Stimulated activated naive CD8-positive, alpha-beta T cell treated with anti-CD3 and anti-CD28 coated beads, Interleukin-15, Interleukin-2, amounts not matched to agents 100 U/mL and 50 U/mL, for 24 hours (primary cell): ENCODE measurements around the gene GPR84.
A peak's percentile ranks its signal among the peaks of the same experiment; 100 is the strongest.

Source experiments
- ATAC-seq: fragments of 150-1000 bp; cut with Tn5 transposase; one replicate; pipeline ENCODE4 v1.10.0; 2021
- DNase-seq: peaks from one replicate; pipeline ENCODE4 v3.0.0; 2021

The GPR84 gene

DNA sequence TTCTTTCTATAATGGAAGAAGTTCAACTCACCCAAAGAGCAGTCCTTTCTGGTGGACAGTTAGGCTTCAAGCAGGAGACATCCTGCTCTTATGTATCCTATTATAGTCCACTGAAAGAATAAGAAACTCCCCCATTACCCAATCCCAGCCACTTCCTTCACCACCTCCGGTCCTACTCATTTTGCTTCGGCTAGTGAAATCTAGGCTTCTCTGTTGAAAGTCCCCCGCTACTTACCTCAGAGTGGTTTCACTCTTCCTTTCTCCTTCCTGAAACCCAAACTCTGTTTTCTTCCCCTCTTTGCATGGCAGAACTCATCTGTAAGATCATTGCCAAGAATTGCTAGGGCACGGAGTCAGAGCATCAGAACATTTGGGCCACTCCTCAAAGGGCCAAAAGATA, at the start of gene GPR84:
TSS of gene GPR84 (minus strand) at position 74 of the 400 bp plus-strand sequence. CDS start 635 bp downstream, outside the sequence.
- DNase-seq (no peak), ATAC-seq (peak; percentile 46)

DNA sequence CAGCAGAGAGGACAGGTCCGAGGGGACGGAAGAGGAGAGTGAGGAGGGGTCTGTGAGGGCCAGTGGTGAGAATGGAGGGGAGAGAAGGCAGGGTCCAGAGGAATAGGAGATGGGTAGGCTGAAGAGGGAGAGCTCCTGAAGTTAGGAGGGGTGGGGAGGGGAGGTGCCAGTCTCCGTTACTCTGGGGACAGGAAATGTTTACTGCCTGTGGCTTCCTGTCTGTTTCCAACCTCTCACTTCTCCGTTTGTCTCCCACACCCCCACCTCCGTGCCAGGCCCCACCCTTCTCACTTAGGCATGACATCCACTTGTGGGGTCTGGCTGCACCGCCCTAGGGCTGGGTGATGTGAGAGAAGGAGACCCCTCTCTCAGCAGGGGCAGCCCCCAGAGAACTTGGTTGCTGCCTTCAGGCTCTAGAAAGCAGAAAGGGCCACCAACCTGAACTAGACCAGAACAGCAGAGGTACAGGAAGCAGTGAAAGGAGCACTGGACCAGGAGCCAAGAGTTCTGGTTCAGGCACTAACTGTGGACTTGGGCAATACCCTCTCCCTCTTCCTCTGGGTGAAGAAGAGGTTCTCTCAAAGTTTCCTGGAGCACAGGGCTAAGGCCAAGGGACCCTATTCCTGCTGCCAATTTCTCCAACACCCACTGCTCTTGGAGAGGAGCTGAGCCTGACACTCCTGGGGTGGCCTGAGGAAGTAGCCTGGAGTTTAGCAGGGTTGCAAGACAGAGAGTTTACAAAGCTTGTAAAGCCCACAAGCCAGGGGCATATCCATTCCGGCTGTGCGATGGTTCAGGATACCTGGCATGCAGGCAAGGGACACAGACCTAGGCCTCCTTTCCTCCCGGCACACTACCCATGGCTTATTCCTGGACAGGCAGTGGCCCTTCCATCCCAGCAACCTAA, 49.3 kb upstream of the GPR84 start:
- ATAC-seq, result peak; percentile 69

DNA sequence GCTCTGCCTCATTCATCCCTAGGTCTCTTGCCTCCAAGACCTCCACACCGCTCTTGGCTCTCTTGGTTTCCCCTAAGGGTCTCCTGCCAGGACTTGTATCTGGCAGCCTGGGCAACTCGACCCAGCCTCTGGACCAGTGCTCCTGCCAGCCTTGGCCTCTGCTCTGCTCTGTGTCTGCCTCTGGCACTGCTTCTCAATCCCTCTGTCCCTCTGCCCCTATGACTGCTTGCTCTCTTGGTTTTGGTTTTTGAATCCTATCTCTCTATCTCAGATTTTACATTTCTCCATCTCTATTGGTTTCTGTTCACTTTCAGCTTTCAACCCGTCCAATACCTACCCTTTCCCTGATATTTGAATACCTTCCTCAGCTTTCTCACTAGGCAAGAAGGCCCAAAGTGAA, 48.5 kb upstream of the GPR84 start:
- no peak for ATAC-seq
- no peak for DNase-seq

More for the DNA sequence above, 49.3 kb upstream of the GPR84 start:
- peak; percentile 76 for DNase-seq

DNA sequence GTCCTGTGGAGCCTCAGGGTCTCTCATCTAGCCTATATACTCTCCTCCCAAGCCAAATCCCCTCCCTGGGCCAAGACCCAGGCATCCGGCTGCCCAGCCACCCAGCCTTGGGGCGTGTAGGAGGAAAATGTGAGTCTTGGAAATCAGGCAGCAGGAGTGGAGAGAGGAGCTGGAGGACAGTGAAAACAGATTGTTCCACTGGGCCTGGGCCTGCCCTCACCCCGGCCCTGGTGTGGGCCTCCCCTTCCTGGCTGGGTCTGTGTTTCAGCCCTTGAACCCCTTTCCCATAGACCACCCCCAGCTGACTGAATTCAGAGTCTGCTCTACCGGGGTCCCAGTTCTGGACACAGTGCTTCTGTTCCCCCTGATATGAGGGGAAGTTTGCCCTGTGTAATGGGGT, 48.1 kb upstream of the GPR84 start:
- no peak for ATAC-seq
- DNase-seq, result no peak

DNA sequence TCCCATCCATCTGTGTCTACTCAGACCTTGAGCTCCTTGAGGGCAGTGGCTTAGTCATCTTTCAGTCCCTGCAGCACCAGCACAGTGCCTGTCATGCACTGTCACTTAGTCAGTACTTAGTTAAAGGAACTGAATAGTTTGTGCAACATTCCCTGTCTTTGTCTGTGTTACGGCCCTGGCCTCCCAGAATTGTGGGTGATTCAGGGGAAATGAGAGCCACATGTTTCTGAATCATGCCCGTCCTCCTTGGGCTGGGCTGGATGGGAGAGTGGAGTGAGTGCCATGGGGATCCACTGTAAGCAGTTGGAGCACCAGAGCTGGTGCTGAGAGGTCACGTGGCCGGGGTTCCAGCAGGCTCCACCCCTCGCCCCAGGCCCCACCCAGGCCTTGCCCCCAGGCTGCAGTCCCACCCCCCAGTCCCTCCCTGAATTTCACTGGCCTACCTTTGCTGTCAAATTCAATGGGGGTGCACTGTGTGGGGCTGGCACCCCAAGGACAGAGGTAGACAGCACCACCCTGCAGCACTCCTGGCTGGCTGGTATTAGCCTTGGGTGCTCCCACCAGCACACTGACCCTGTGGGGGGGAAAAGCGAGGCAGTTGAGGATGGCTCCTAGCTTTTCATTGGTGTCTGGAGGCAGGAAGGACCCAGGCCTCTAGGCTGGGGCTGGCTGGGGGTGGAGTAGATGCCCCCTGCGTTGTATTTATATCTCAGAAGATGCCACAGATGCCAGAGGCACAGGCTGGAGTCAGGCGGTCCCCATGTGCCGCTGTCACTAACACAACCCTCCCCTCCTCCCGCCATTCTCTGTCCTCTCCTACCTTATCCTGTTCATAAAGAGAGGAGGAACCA, 47.3 kb upstream of the GPR84 start:
- peak; percentile 70 for ATAC-seq
- peak; percentile 72 for DNase-seq

DNA sequence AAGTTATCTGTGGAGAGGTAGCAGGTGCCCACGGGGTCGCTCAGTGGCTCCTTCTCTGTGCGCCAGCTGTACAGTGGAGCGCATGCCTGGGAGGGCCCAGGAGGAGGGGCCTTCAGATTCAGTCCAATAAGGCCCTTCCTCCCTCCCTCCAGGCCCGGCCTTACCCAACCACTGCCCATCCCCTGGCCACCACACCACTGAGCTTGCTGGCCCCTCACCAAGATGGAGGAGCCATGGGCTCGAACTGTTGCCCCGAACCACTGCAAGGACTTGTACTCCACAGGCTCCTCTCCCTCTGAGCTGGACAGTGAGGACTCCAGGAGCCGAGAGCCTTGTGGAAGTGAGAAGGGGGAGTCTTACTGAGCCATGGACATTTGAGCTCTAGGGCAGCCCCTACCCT, 45.0 kb upstream of the GPR84 start:
- no peak for ATAC-seq
- no peak for DNase-seq

DNA sequence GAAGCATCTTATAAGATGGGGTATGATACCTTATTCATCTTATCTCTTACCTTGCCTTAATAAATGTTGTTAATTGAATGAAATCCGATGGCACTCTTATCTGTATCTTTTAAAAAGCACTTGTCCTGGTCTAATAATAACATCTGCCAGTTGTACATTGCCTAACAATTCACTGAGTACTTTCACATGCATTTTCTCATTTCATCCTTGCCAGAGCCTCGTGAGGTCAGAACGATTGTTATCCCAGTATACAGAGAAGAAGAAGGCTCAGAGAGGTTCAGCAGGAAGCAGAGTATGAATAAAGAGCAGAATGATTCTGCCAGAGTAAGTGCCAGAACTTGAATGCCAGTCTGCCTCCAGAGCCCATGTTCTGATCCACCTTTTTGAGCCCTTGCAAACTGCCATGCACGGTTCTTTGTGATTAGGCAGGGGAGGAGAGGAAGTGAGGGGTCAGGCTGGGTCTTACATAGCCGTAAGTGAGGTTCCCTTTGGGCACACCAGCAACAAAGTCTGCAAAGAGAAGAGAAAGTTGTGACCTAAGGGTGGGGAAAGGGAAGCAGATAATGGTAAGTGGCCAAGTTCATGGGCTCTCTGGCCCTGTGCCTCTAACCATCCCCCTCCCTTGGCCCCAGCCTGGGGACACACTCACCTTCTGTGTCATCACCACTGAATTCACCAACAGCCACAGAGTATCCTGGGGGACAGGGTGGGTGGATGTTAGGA, 43.1 kb upstream of the GPR84 start:
- no peak for ATAC-seq
- DNase-seq, result no peak

DNA sequence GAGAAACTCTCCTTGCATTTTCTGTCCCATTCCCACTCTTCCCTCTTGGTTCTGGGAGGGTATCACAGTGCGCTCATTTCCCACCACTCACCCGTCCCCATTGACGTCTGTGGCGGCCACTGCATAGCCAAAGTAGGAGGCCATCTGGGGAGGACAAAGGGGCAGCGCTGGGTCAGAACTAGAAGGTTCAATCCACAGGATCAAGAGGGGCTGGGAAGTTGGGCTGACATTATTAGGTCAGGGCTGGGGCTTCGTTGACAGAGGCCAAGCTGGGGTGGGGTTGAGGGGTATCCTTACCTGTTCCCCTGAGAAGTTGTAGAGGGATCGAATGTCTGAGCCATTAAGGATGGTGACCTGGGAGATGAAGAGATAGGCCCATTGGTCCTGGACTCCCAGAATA, 41.3 kb upstream of the GPR84 start:
- no peak for DNase-seq
- no peak for ATAC-seq

DNA sequence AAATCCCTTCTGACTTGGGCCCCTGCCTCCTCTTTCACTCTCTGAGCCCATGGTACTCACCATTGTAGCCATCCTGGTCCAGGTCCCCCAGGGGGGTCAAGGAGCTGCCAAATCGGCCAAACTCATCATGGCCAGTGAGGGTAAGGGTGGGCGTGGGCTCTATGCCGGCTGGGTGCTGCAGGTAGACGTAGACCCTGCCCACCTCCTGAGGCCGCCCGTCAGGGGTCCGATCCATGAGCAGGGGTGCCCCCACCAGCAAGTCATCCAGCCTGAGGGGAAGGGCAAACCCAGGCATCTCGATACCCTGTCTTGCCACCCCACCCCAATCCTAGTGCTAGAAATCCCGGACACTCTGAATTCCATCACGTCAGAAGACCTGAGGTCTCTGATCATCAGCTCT, 40.8 kb upstream of the GPR84 start:
- DNase-seq (no peak), ATAC-seq (no peak)

DNA sequence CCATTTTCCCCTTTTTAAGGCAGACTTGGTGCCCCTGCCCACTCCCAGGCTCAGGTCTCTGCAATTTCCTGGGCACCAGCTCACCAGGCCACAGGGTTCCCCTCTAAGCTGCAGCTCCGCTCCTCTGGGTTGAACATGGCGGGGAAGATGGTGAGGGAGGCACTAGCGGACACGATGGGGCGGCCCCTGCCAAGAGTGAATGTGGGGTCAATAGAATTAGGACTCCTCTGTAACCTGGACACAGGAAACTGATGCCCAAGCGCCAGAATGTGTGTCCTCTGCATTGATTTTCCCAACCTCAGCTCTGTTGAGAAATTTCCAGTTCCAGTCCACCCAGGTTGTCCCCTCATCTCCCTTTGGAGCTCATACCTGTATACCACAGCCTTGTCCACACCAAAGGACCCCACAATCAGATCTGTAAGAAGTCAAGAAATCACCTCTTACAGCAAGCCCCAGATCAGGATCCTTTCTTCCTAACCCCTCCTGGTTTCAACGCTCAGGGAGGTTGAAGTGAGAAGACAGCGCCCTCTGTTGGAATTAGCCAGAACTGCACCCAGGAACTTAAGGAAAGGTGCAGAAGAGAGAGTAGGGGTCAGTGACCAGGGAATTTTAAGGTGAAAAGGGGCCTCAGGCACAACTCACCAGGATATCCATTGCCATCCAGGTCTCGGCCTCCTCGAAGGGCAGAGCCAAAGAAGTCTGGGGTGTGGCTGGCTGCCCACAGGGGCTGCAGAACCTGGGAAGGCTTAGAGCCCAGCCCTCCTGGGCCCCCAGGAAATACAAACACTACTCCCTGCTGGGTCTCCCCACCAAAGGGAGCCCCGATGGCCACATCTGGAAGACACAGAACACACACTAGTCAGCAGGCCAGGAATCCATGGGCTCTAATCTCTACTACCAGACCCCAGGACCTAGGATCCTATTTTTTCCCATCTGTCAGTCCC, 40.0 kb upstream of the GPR84 start:
- ATAC-seq, result no peak

DNA sequence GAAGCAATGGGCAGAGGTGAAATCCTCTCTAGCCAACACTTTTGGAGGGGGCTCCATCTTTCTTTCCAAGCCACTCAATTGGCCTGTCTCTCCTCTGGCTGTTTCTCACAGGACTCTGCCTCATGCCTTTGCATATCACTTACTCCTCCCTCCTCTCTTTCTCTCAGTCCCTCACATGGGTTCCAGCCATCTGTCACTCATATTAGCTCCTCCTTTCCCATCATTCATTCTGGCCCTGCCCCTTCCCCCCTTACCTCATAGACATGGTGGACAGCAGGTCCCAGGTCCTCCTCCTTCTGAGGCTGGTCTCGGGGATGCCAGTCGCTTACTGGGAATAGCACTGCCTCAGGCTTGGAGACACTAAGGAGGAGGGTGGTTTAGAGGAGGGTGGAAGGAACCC, 36.8 kb upstream of the GPR84 start:
- ATAC-seq, result no peak

More for the DNA sequence above, 40.0 kb upstream of the GPR84 start:
- DNase-seq, result peak; percentile 71

DNA sequence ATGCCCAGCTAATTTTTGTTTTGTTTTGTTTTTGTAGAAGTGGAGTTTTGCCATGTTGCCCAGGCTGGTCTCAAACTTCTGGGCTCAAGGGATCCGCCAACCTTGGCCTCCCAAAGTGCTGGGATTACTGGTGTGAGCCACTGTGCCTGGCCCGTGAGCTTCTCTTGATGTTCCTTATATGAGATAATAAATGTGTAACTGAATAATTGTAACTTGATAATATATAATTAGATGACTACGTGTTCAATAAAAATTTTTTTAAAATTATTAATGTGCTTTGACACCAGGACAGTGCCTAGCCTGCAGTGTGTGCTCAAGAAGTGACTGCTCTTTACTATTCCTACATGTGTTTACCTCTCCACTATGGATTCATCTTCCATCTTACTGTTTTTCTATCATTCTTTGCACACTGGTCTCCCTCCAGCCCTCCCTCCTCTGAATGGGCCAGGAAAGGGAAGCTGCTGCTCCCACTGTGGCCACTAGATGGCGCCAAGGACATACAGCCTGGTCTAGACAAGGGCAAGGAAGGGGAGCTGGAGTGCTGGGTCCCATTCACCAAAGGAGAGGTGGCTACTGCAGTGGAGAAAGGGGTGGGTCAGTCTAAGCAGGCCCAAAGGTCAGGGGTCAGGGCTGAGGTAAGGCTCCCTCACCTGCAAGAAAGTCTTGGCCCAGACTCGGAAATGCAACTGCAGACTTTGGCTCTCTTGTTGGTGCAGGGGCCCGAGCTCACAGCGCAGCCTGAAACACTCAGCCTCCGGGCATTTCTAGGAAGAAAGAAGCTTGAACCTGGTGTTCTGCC, 34.9 kb upstream of the GPR84 start:
- peak; percentile 87 for ATAC-seq
- DNase-seq, result peak; percentile 87

More for the DNA sequence above, 36.8 kb upstream of the GPR84 start:
- no peak for DNase-seq

DNA sequence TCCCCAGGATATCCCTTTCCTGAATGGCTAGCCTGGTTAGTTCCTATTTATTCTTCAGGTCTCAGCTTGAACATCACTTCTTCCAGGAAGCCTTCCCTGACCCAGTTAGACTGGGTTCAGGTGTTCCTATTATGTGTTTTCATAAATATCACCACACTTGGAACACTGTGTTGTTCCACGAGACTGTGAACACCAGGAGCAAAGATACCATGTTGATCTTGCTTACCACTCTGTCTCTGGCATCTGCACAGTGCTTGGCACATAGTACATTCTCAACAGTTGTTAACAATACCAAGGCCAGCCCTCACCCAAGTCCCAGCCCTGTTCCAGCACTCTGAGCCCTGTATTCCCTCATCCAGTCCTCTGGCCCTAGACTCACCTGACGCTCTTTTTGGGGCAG, 33.9 kb upstream of the GPR84 start:
- ATAC-seq (no peak), DNase-seq (no peak)

DNA sequence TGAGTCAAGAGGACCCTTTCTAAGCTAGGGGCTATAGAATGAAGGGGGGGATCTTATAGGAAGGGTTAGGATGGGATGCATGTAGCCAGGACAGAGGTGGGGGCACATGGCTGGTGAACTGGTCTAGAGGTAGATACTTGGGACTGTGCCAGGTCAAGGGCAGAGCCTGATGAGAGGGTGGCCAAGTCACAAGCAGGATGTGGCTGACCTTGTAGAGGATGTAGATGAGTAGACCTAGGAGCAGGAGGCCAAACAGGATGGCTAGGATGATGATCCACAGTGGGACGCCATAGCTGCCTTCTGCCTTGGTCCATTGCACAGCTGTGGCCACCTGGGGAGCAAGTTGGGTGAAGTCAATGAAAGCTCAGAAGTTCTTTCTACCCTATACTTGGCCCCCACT, 32.9 kb upstream of the GPR84 start:
- DNase-seq (no peak), ATAC-seq (no peak)

DNA sequence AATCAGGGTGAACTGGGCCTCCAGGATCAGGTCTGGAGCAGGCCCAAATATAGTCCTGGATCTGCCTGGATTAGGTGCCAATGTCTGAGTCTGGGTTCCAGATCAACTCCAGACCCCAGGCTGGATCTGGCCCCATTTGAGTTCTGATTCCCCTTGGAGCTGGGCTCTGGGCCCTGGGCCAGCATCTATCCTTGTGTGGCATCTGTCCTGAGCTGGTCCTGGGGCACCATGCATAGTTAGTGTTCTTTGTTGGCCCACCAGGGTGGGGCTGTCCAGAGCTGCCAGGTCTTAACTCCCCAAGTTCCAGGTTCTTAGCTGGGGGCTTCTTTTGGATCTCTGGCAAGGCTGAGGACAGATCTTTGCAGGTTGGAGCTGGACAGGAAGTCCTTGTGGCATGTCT, 31.3 kb upstream of the GPR84 start:
- ATAC-seq (no peak), DNase-seq (no peak)

DNA sequence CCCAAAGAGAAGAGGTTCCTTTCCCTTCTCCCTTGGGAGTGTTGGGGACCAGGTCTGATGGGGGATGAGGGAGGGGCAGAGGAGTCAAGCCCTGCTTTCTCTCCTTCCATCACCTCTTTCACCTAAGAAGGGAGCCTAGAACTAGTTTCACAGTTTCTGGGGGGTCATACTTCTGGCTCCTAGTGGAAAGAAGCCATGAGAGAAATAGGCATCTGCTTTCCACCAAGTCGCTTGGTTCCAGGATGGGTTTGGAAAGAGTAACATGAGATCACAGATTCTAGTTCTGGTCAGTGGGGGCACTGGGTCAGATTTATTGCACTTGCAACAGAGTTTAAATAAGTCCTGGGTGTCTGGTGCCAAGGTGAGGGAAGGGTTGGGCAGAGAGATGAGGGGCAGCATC, 30.7 kb upstream of the GPR84 start:
- DNase-seq (no peak), ATAC-seq (no peak)

DNA sequence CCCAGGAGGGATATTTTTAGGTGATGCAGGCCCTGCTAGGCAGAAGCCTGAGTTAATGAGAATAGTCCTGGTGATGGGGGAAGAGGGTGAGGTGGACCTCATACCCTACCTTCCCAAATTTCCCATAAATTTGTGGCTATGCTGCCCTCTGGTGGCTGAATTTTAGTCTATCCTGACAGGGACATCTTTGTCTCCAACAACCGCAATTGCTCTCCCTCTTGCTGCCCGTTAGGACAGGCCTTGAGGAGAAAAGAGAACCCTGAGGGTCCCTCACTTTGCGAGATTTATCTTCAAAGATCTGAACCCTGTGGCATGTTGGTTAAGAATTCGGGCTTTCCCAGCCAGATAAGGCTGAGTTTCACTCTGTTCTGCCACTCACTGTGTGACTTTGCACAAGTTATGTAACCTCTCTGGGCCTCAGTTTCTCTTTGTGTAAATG, 30.0 kb upstream of the GPR84 start:
- ATAC-seq (peak; percentile 15), DNase-seq (peak; percentile 70)

DNA sequence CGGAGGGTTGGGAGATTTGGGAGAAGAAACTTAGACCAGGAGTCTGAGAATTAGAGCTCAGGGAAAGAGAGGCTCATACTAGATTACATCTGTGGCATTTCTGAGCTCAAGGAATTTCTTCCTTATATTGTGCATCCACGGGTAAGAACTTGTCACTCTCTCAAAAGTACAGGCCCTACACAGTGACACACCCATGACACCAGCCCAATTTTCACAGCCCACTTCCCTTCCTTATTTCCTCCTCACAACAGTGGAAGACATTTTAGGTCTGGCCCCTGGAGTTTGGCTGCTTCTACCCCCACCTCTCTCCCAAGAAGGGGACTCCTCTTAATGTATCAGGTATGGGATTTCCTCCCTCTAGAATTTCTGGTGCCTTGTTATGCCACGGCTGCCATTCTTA, 29.5 kb upstream of the GPR84 start:
- ATAC-seq, result no peak
- DNase-seq, result no peak

DNA sequence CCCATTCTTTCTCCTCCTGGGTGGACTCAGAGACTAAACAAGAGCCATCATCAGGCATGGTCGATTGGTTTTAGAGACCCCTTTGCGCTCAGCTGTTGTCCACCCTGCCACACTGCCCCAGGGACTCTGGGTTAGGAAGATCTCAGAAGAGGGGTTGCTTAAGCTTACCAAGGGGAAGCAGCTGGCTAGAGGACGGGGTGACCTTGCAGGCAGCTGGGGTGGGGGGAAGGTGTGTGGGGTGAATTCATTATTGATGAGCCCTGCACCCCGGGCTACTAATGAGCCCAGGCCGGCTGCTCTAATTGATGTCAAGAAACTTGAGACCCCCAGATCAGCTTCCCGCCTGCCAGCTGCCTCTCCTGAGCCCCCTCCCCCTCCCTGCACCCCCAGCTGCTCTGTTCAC, 28.9 kb upstream of the GPR84 start:
- ATAC-seq (no peak), DNase-seq (no peak)

DNA sequence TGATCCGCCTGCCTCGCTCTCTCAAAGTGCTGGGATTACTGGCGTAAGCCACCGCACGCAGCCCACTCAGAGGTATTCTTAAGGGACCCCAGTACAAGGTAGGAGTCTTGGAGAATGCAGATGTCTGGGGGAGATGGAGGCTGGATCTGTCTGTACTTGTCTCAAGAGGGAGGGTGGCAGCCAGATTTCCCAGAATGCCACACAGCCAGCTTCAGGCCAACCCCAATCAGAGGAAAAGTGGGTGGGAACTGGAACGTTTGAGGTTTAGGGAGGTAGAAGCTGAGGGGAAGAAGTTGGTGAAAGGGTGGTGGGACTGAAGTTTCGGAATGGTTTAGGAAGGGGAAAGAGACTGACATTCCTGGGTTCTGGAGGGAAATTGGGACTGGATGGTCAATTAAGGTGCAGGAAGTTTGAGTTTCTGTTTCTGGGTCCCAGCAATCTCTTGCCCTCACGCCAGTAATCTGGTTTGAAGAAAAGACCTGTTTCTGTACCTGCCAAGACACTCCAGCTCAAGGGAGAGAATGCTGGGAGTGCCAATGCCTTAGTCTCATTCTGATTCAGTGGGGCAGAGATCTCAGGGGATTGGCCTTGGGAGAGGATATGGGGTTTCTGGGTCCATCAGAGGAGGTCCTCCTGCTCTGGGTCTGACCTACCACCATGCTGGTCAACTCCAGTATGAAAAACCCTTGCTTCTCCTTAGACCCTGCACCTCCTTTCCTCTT, 28.4 kb upstream of the GPR84 start:
- no peak for ATAC-seq
- DNase-seq, result no peak
